Activated T-helper 2 cell treated with anti-CD3 and anti-CD28 coated beads, Interferon-gamma antibody, Interleukin-2, Interleukin-4, amounts not matched to agents 10 μg/mL and 5 μg/mL and 100 μg/mL, durations not matched to agents 14 hours and 24 hours and 36 hours (primary cell): Measurements from ENCODE around the gene EMD. TPM values are rescaled to one million over a fixed set of nuclear protein-coding genes. Genes with fewer than 3 reads are reported as not detected.

Experiments used
- DNase-seq: peaks from one replicate; pipeline ENCODE4 v3.0.0; 2021; ENCODE audit warnings: low spot score
- H3K27ac Mint-ChIP-seq: one replicate; pipeline ENCODE4 v1.8.0; 2021; ENCODE audit warnings: mixed read lengths
- H3K27me3 Mint-ChIP-seq: one replicate; pipeline ENCODE4 v1.8.0; 2021; ENCODE audit warnings: low read depth, mixed read lengths
- H3K36me3 Mint-ChIP-seq: one replicate; pipeline ENCODE4 v1.8.0; 2021; ENCODE audit warnings: low read depth, mixed read lengths
- H3K4me1 Mint-ChIP-seq: one replicate; pipeline ENCODE4 v1.8.0; 2021; ENCODE audit warnings: low read depth, mixed read lengths
- H3K4me3 Mint-ChIP-seq: one replicate; pipeline ENCODE4 v1.8.0; 2021; ENCODE audit warnings: low read depth, mild to moderate bottlenecking, moderate library complexity, mixed read lengths
- H3K9me3 Mint-ChIP-seq: one replicate; pipeline ENCODE4 v1.8.0; 2021; ENCODE audit warnings: mixed read lengths
- intact Hi-C: fragments of 100-400 bp; cut with micrococcal nuclease; formaldehyde crosslinking; loops from one replicate; pipeline ENCODE4 v1.15.1; 2023
- total RNA-seq: library from RNA; stranded (reverse); gene quantifications from 2 replicates; pipeline ENCODE4 v1.2.3, GENCODE V29; 2022

The EMD gene
- total RNA-seq, 1 donor from 2014 or later, result 95.6 TPM

- Mint-ChIP-seq H3K27ac (no peak overlapping the region), H3K4me3 (no peak overlapping the region), H3K27me3 (no peaks in the 10 kb centered on the region), H3K36me3 (peaks cover 44% of the 10 kb centered on the region), H3K9me3 (no peaks in the 10 kb centered on the region), H3K4me1 (peaks cover 9% of the 10 kb centered on the region)
- DNase-seq, result no peak
- intact Hi-C loops, result no loop called here
Observed at GRCh38 chrX:154350429-154351182, 28.5 kb upstream of the EMD start.

- peaks cover 11% of the 10 kb centered on the region for H3K4me1 Mint-ChIP-seq
- no peaks in the 10 kb centered on the region for H3K9me3 Mint-ChIP-seq
- H3K36me3 Mint-ChIP-seq, result peaks cover 49% of the 10 kb centered on the region
- intact Hi-C loops, result no loop called here
- H3K27ac Mint-ChIP-seq, result peak overlapping the region; percentile 22
- DNase-seq, result no peak
- H3K4me3 Mint-ChIP-seq, result no peak overlapping the region
- no peaks in the 10 kb centered on the region for H3K27me3 Mint-ChIP-seq
Observed at GRCh38 chrX:154351183-154352011, 27.7 kb upstream of the EMD start.

GRCh38 chrX:154352012-154352401 is 27.1 kb upstream of the EMD start:
- Mint-ChIP-seq H3K9me3 (no peaks in the 10 kb centered on the region), H3K4me1 (peaks cover 11% of the 10 kb centered on the region), H3K36me3 (peaks cover 51% of the 10 kb centered on the region), H3K27me3 (no peaks in the 10 kb centered on the region), H3K4me3 (no peak overlapping the region), H3K27ac (peak overlapping the region; percentile 22)
- no peak for DNase-seq
- intact Hi-C loops, result no loop called here

GRCh38 chrX:154352466-154352865 is 26.6 kb upstream of the EMD start:
- intact Hi-C loops, result no loop called here

GRCh38 chrX:154353172-154353843 is 25.8 kb upstream of the EMD start:
- H3K9me3 Mint-ChIP-seq, result no peaks in the 10 kb centered on the region
- H3K27me3 Mint-ChIP-seq, result no peaks in the 10 kb centered on the region
- peaks cover 4% of the 10 kb centered on the region for H3K4me1 Mint-ChIP-seq
- peaks cover 53% of the 10 kb centered on the region for H3K36me3 Mint-ChIP-seq
- no peak for DNase-seq
- intact Hi-C loops, result no loop called here
- H3K27ac Mint-ChIP-seq, result no peak overlapping the region
- H3K4me3 Mint-ChIP-seq, result no peak overlapping the region

More at GRCh38 chrX:154352466-154352865, 26.6 kb upstream of the EMD start:
- no peak overlapping the region for H3K27ac Mint-ChIP-seq
- H3K27me3 Mint-ChIP-seq, result no peaks in the 10 kb centered on the region
- H3K36me3 Mint-ChIP-seq, result peaks cover 50% of the 10 kb centered on the region
- H3K9me3 Mint-ChIP-seq, result no peaks in the 10 kb centered on the region
- peaks cover 6% of the 10 kb centered on the region for H3K4me1 Mint-ChIP-seq
- H3K4me3 Mint-ChIP-seq, result no peak overlapping the region
- no peak for DNase-seq

- Mint-ChIP-seq H3K27me3 (no peaks in the 10 kb centered on the region), H3K4me1 (peaks cover 4% of the 10 kb centered on the region), H3K36me3 (peaks cover 57% of the 10 kb centered on the region), H3K27ac (no peak overlapping the region), H3K9me3 (no peaks in the 10 kb centered on the region), H3K4me3 (no peak overlapping the region)
- intact Hi-C loops, result no loop called here
- DNase-seq, result no peak
Observed at GRCh38 chrX:154354013-154354412, 25.1 kb upstream of the EMD start.

- Mint-ChIP-seq H3K36me3 (peaks cover 54% of the 10 kb centered on the region), H3K4me1 (peaks cover 4% of the 10 kb centered on the region), H3K27me3 (no peaks in the 10 kb centered on the region), H3K4me3 (no peak overlapping the region), H3K27ac (no peak overlapping the region), H3K9me3 (no peaks in the 10 kb centered on the region)
- intact Hi-C loops, result no loop called here
- DNase-seq, result no peak
Observed at GRCh38 chrX:154354516-154354915, 24.6 kb upstream of the EMD start.

GRCh38 chrX:154355094-154355775 is 23.9 kb upstream of the EMD start:
- no peaks in the 10 kb centered on the region for H3K9me3 Mint-ChIP-seq
- DNase-seq, result no peak
- H3K4me3 Mint-ChIP-seq, result no peak overlapping the region

GRCh38 chrX:154355776-154356140 is 23.3 kb upstream of the EMD start:
- no peaks in the 10 kb centered on the region for H3K27me3 Mint-ChIP-seq
- H3K4me3 Mint-ChIP-seq, result no peak overlapping the region
- H3K27ac Mint-ChIP-seq, result no peak overlapping the region
- intact Hi-C loops, result no loop called here
- H3K36me3 Mint-ChIP-seq, result peaks cover 52% of the 10 kb centered on the region
- no peak for DNase-seq
- no peaks in the 10 kb centered on the region for H3K9me3 Mint-ChIP-seq
- peaks cover 4% of the 10 kb centered on the region for H3K4me1 Mint-ChIP-seq

More at GRCh38 chrX:154355094-154355775, 23.9 kb upstream of the EMD start:
- Mint-ChIP-seq H3K27me3 (no peaks in the 10 kb centered on the region), H3K4me1 (peaks cover 4% of the 10 kb centered on the region), H3K36me3 (peaks cover 52% of the 10 kb centered on the region), H3K27ac (no peak overlapping the region)
- intact Hi-C loops, result no loop called here

- Mint-ChIP-seq H3K27ac (no peak overlapping the region), H3K27me3 (no peaks in the 10 kb centered on the region), H3K36me3 (peaks cover 57% of the 10 kb centered on the region), H3K9me3 (no peaks in the 10 kb centered on the region), H3K4me1 (peaks cover 4% of the 10 kb centered on the region), H3K4me3 (no peak overlapping the region)
- intact Hi-C loops, result no loop called here
- no peak for DNase-seq
Observed at GRCh38 chrX:154356596-154356995, 22.5 kb upstream of the EMD start.

- Mint-ChIP-seq H3K36me3 (peaks cover 58% of the 10 kb centered on the region), H3K4me3 (no peak overlapping the region), H3K4me1 (peaks cover 6% of the 10 kb centered on the region), H3K27ac (no peak overlapping the region), H3K27me3 (no peaks in the 10 kb centered on the region), H3K9me3 (no peaks in the 10 kb centered on the region)
- intact Hi-C loops, result no loop called here
- no peak for DNase-seq
Observed at GRCh38 chrX:154357205-154357604, 21.9 kb upstream of the EMD start.

GRCh38 chrX:154358011-154358410 is 21.1 kb upstream of the EMD start:
- no peak for DNase-seq
- H3K27ac Mint-ChIP-seq, result no peak overlapping the region
- peaks cover 63% of the 10 kb centered on the region for H3K36me3 Mint-ChIP-seq
- no peaks in the 10 kb centered on the region for H3K9me3 Mint-ChIP-seq
- no peaks in the 10 kb centered on the region for H3K27me3 Mint-ChIP-seq
- peaks cover 9% of the 10 kb centered on the region for H3K4me1 Mint-ChIP-seq
- intact Hi-C loops, result no loop called here
- no peak overlapping the region for H3K4me3 Mint-ChIP-seq
